ENCODE data around the gene WIZ.
A peak's percentile ranks its signal among the peaks of the same experiment; 100 is the strongest.
"Not testable (repeated sequence)": the region's sequence is repeated elsewhere in the genome, so short reads cannot be mapped to it uniquely, and the experiment has no call there.

Gene WIZ

GRCh38 chr19:15411351-15411750 lies 38.4 kb downstream of the WIZ start:
- not testable (repeated sequence) for DNase-seq (ENCODE audit: low read depth)

- DNase-seq (ENCODE audit: low read depth), result no peak
These were observed 45.0 kb downstream of the WIZ start for GRCh38 chr19:15404780-15405211.

- no peak for DNase-seq (ENCODE audit: low read depth)
These were observed 45.5 kb downstream of the WIZ start for GRCh38 chr19:15404097-15404779.

GRCh38 chr19:15403151-15403531 lies 46.6 kb downstream of the WIZ start:
- no peak for DNase-seq (ENCODE audit: low read depth)

GRCh38 chr19:15402411-15403150 lies 47.2 kb downstream of the WIZ start:
- DNase-seq (ENCODE audit: low read depth), result no peak

GRCh38 chr19:15401397-15401710 lies 48.4 kb downstream of the WIZ start:
- no peak for DNase-seq (ENCODE audit: low read depth)

GRCh38 chr19:15400521-15401396 lies 49.0 kb downstream of the WIZ start:
- no peak for DNase-seq (ENCODE audit: low read depth)

- DNase-seq (ENCODE audit: low read depth), result no peak
These were observed 50.1 kb downstream of the WIZ start for GRCh38 chr19:15399635-15400034.

- DNase-seq (ENCODE audit: low read depth), result no peak
These were observed 50.6 kb downstream of the WIZ start for GRCh38 chr19:15399234-15399515.

GRCh38 chr19:15398501-15399233 lies 51.1 kb downstream of the WIZ start:
- no peak for DNase-seq (ENCODE audit: low read depth)

GRCh38 chr19:15397782-15398181 lies 52.0 kb downstream of the WIZ start:
- DNase-seq (ENCODE audit: low read depth), result no peak

GRCh38 chr19:15397236-15397635 lies 52.5 kb downstream of the WIZ start:
- DNase-seq (ENCODE audit: low read depth), result no peak

- no peak for DNase-seq (ENCODE audit: low read depth)
These were observed 53.3 kb downstream of the WIZ start for GRCh38 chr19:15396436-15396835.

- not testable (repeated sequence) for DNase-seq (ENCODE audit: low read depth)
These were observed 54.5 kb downstream of the WIZ start for GRCh38 chr19:15395251-15395650.

- DNase-seq (ENCODE audit: low read depth), result no peak
These were observed 55.3 kb downstream of the WIZ start for GRCh38 chr19:15394426-15394825.

GRCh38 chr19:15393963-15394362 lies 55.8 kb downstream of the WIZ start:
- DNase-seq (ENCODE audit: low read depth), result no peak

- no peak for DNase-seq (ENCODE audit: low read depth)
These were observed 58.9 kb downstream of the WIZ start for GRCh38 chr19:15390814-15391213.

GRCh38 chr19:15381864-15382263 lies 67.9 kb downstream of the WIZ start:
- no peak for DNase-seq (ENCODE audit: low read depth)

GRCh38 chr19:15381429-15381828 lies 68.3 kb downstream of the WIZ start:
- DNase-seq (ENCODE audit: low read depth), result no peak

- DNase-seq (ENCODE audit: low read depth), result no peak
These were observed 69.6 kb downstream of the WIZ start for GRCh38 chr19:15379999-15380647.

- peak; percentile 97 for DNase-seq (ENCODE audit: low read depth)
These were observed 70.4 kb downstream of the WIZ start, which contains the start of gene AKAP8 for GRCh38 chr19:15379083-15379998. TSS of gene AKAP8 (minus strand) at chr19:15379787. CDS start at chr19:15379731, 56 bp downstream.

Measured in stimulated activated CD8-positive, alpha-beta memory T cell treated with anti-CD3 and anti-CD28 coated beads, Interleukin-12 subunit alpha, Interleukin-12 subunit beta, amount 100 ng/mL, for 1 hour (primary cell).